Stimulated activated CD8-positive, alpha-beta memory T cell treated with anti-CD3 and anti-CD28 coated beads, Interleukin-7, amount 100 ng/mL, for 1 hour (primary cell): ENCODE measurements around the gene TMC1.

Source experiments
- DNase-seq, 2 donors: peaks; one replicate each; pipeline ENCODE4 v3.0.0-alpha.2; 2020; ENCODE audit warnings: low read depth in 2 of 2

The TMC1 gene

GRCh38 chr9:72575666-72576065, 54.3 kb downstream of the TMC1 start:
- DNase-seq: no peak

- DNase-seq: no peak
Measured at GRCh38 chr9:72576087-72576486, 54.7 kb downstream of the TMC1 start.

- no peak for DNase-seq
Measured at GRCh38 chr9:72577212-72577753, 55.9 kb downstream of the TMC1 start.

- DNase-seq: no peak
Measured at GRCh38 chr9:72579190-72579589, 57.8 kb downstream of the TMC1 start.

GRCh38 chr9:72579880-72580550, 58.6 kb downstream of the TMC1 start:
- DNase-seq: no peak

- no peak for DNase-seq
Measured at GRCh38 chr9:72581694-72582093, 60.3 kb downstream of the TMC1 start.

GRCh38 chr9:72583370-72583769, 62.0 kb downstream of the TMC1 start:
- no peak for DNase-seq

- no peak for DNase-seq
Measured at GRCh38 chr9:72586388-72587130, 65.2 kb downstream of the TMC1 start.

GRCh38 chr9:72588336-72588735, 66.9 kb downstream of the TMC1 start:
- no peak for DNase-seq

- DNase-seq: no peak
Measured at GRCh38 chr9:72589667-72590521, 68.5 kb downstream of the TMC1 start.

- no peak for DNase-seq
Measured at GRCh38 chr9:72590824-72591223, 69.4 kb downstream of the TMC1 start.

GRCh38 chr9:72592502-72593403, 71.3 kb downstream of the TMC1 start:
- no peak for DNase-seq

- DNase-seq: no peak
Measured at GRCh38 chr9:72596451-72597180, 75.2 kb downstream of the TMC1 start.

- DNase-seq: no peak
Measured at GRCh38 chr9:72597181-72597517, 75.7 kb downstream of the TMC1 start.

- no peak for DNase-seq
Measured at GRCh38 chr9:72597601-72598000, 76.2 kb downstream of the TMC1 start.

GRCh38 chr9:72598639-72599038, 77.2 kb downstream of the TMC1 start:
- no peak for DNase-seq

GRCh38 chr9:72599874-72600534, 78.6 kb downstream of the TMC1 start:
- no peak for DNase-seq

- no peak for DNase-seq
Measured at GRCh38 chr9:72600671-72601070, 79.3 kb downstream of the TMC1 start.

GRCh38 chr9:72601615-72602014, 80.2 kb downstream of the TMC1 start:
- DNase-seq: no peak

- no peak for DNase-seq
Measured at GRCh38 chr9:72612449-72612848, 91.0 kb downstream of the TMC1 start.
